Neural crest cell (in vitro differentiated cells): ENCODE results near the gene MEST. TPM values are rescaled to one million over a fixed set of nuclear protein-coding genes. Genes with fewer than 3 reads are reported as not detected.
A peak's percentile ranks its signal among the peaks of the same experiment; 100 is the strongest.

Experiments
- DNase-seq: peaks from one replicate; pipeline ENCODE4 v3.0.0; 2021; ENCODE audit warnings: low read depth, mixed read lengths, low spot score
- H3K27ac Mint-ChIP-seq: one replicate; pipeline ENCODE4 v1.8.0; 2021; ENCODE audit warnings: mild to moderate bottlenecking, mixed read lengths; ENCODE audit not compliant: unreplicated experiment
- H3K27me3 Mint-ChIP-seq: 2 replicates; pipeline ENCODE4 v1.8.0; 2021; ENCODE audit warnings: low read depth, mild to moderate bottlenecking, mixed read lengths
- H3K36me3 Mint-ChIP-seq: 2 replicates; pipeline ENCODE4 v1.8.0; 2021; ENCODE audit warnings: low read depth, mild to moderate bottlenecking, mixed read lengths
- H3K4me1 Mint-ChIP-seq: 2 replicates; pipeline ENCODE4 v1.8.0; 2021; ENCODE audit warnings: mixed read lengths
- H3K4me3 Mint-ChIP-seq: one replicate; pipeline ENCODE4 v1.8.0; 2021; ENCODE audit warnings: mild to moderate bottlenecking, mixed read lengths
- H3K9me3 Mint-ChIP-seq: 2 replicates; pipeline ENCODE4 v1.8.0; 2021; ENCODE audit warnings: mixed read lengths
- CTCF ChIP-seq: fragments of 200-600 bp; sonication (generic); conservative IDR thresholded peaks from 2 replicates; pipeline ENCODE4 v1.5.0; 2021; ENCODE audit warnings: antibody characterized with exemption, mild to moderate bottlenecking
- microRNA-seq: library from miRNA; unstranded; fragments of <30 nt; microRNA quantifications from one replicate; pipeline ENCODE4, GENCODE V29; 2020
- total RNA-seq: library from RNA; stranded (reverse); gene quantifications from 2 replicates; pipeline ENCODE4 v1.2.1, GENCODE V29; 2021

MEST gene
- total RNA-seq, 1 donor from 2014 or later: 236 TPM

DNA sequence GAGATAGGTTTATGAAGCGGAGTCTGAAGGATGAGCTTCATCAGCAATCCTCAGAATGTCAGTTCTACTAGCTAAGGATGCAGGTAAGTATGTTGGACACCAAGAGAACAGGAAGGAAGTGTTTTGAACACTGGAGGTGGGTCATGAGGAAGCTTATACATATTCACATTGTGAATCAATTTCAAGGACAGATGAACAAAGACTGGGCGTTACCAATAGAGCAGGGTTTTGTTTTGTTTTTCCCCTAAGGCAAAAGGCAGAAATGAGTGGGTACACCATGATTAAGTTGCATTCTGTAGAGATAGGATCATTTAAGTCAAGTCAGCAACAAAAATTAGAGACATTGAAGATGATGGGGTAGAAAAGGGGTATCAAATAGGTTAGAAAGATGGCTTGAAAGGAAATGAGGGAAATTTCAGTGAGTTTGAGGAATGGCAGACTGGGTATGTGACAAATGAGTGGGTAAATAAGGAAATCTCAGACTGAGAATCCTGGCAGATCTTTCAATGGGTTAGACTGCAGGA lies 51.7 kb downstream of the MEST start:
- Mint-ChIP-seq H3K4me3 (no peak overlapping the region), H3K27ac (no peak overlapping the region), H3K36me3 (peaks cover 3% of the 10 kb centered on the region), H3K27me3 (no peaks in the 10 kb centered on the region), H3K9me3 (no peaks in the 10 kb centered on the region), H3K4me1 (no peaks in the 10 kb centered on the region)
- TF ChIP-seq CTCF: no peak
- no peak for DNase-seq

GRCh38 chr7:130544356-130544755 lies 52.5 kb downstream of the MEST start:
- Mint-ChIP-seq H3K36me3 (peaks cover 7% of the 10 kb centered on the region), H3K9me3 (no peaks in the 10 kb centered on the region), H3K27me3 (no peaks in the 10 kb centered on the region), H3K4me3 (no peak overlapping the region), H3K27ac (no peak overlapping the region), H3K4me1 (no peaks in the 10 kb centered on the region)
- DNase-seq: no peak
- no peak for TF ChIP-seq CTCF

- Mint-ChIP-seq H3K27ac (no peak overlapping the region), H3K4me3 (no peak overlapping the region), H3K36me3 (peaks cover 17% of the 10 kb centered on the region), H3K4me1 (peaks cover 16% of the 10 kb centered on the region), H3K9me3 (peaks cover 2% of the 10 kb centered on the region), H3K27me3 (no peaks in the 10 kb centered on the region)
- TF ChIP-seq CTCF: no peak
- DNase-seq: no peak
Observed at GRCh38 chr7:130553398-130554029, 61.6 kb downstream of the MEST start.

GRCh38 chr7:130554481-130554880 lies 62.6 kb downstream of the MEST start:
- H3K9me3 Mint-ChIP-seq: peaks cover 2% of the 10 kb centered on the region
- no peak for DNase-seq
- peaks cover 19% of the 10 kb centered on the region for H3K4me1 Mint-ChIP-seq
- H3K4me3 Mint-ChIP-seq: no peak overlapping the region
- no peak overlapping the region for H3K27ac Mint-ChIP-seq
- no peak for TF ChIP-seq CTCF
- peaks cover 16% of the 10 kb centered on the region for H3K36me3 Mint-ChIP-seq
- H3K27me3 Mint-ChIP-seq: no peaks in the 10 kb centered on the region

Small RNA genes within 50 kb of the gene (microRNA-seq; reads per million reads assigned to microRNA genes)
- 28,329 reads per million, percentile 98 among the genes with 10 or more reads in this experiment for gene MIR335

Other genes with a start within 250 kb of the MEST start
- 0.55 and 1.2 TPM in 2 replicates for gene CPA2, start 225.2 kb upstream of the MEST start, total RNA-seq
- gene CPA4, start 198.9 kb upstream of the MEST start, total RNA-seq: 0.41 and 0.72 TPM in 2 replicates
- gene CPA5, start 147.3 kb upstream of the MEST start, total RNA-seq: not detected in 2 replicates
- gene CPA1, start 111.6 kb upstream of the MEST start, total RNA-seq: not detected in 2 replicates
- gene CEP41, start 51.1 kb upstream of the MEST start, total RNA-seq: 27.8 and 29.3 TPM in 2 replicates
- 59.9 and 62.7 TPM in 2 replicates for gene COPG2, start 176.7 kb downstream of the MEST start, total RNA-seq
- gene TSGA13, start 194.5 kb downstream of the MEST start, total RNA-seq: not detected in 2 replicates
- not detected in 2 replicates for gene KLF14, start 242.1 kb downstream of the MEST start, total RNA-seq